ENCODE measurements around the gene RAB15.

Gene RAB15

GRCh38 chr14:64956697-64957406, 15.3 kb downstream of the RAB15 start:
- DNase-seq: no peak

DNA sequence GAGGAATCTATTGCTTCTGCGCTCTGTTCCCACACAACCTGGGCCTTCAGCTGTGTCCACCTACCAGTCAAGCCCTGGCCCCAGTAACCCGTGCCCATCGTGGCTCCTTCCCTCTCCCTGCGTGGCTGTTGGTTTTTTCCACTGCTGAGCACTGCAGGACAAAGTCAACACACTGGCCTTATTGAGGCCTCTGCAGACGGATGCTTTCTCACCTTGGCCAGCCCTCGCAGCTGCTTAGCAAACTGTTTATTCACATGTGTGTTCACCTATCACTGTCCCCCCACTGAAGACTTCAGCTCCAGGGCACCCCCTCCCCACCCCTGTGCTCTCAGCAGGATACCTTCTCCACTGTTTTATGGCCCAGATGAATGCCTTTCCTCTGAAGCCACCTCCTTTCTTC, 16.8 kb downstream of the RAB15 start:
- no peaks in the 10 kb centered on the region for H3K4me1 ChIP-seq (ENCODE audit: insufficient read depth, low read length)
- no peak for TF ChIP-seq EZH2 (IDR thresholded peaks at IDR 0.05; ENCODE audit: borderline replicate concordance, low read depth, low read length, severe bottlenecking)
- TF ChIP-seq, protein P1, sequence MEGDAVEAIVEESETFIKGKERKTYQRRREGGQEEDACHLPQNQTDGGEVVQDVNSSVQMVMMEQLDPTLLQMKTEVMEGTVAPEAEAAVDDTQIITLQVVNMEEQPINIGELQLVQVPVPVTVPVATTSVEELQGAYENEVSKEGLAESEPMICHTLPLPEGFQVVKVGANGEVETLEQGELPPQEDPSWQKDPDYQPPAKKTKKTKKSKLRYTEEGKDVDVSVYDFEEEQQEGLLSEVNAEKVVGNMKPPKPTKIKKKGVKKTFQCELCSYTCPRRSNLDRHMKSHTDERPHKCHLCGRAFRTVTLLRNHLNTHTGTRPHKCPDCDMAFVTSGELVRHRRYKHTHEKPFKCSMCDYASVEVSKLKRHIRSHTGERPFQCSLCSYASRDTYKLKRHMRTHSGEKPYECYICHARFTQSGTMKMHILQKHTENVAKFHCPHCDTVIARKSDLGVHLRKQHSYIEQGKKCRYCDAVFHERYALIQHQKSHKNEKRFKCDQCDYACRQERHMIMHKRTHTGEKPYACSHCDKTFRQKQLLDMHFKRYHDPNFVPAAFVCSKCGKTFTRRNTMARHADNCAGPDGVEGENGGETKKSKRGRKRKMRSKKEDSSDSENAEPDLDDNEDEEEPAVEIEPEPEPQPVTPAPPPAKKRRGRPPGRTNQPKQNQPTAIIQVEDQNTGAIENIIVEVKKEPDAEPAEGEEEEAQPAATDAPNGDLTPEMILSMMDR (IDR thresholded peaks at IDR 0.05; ENCODE audit: borderline replicate concordance, extremely low read depth, low read length, poor library complexity, severe bottlenecking): no peak
- no peaks in the 10 kb centered on the region for H3K9me3 ChIP-seq (ENCODE audit: insufficient read depth, low read length, severe bottlenecking)
- H3K4me3 ChIP-seq (ENCODE audit: low read depth in 1 of 2, low read length in 2 of 2): no peak overlapping the region
- H3K9ac ChIP-seq (ENCODE audit: low read depth, low read length): no peak overlapping the region
- H3K36me3 ChIP-seq (ENCODE audit: insufficient read depth, low read length): peaks cover 36% of the 10 kb centered on the region
- no peak overlapping the region for H3K27ac ChIP-seq (ENCODE audit: low read length)
- no peak overlapping the region for H3K4me2 ChIP-seq (ENCODE audit: insufficient read depth, low read length)
- no peaks in the 10 kb centered on the region for H3K27me3 ChIP-seq (ENCODE audit: insufficient read depth, low read length, poor library complexity)
- H4K20me1 ChIP-seq (ENCODE audit: insufficient read depth, low read length): peaks cover 14% of the 10 kb centered on the region; the same call in 1 of the 2 replicates
- no peak overlapping the region for H2AFZ ChIP-seq (ENCODE audit: low read depth, low read length)
- ATAC-seq (ENCODE audit: insufficient read depth, low read depth) (no peak), DNase-seq (no peak)
- H3K79me2 ChIP-seq (ENCODE audit: insufficient read depth, low read length): no peaks in the 10 kb centered on the region

More at GRCh38 chr14:64956697-64957406, 15.3 kb downstream of the RAB15 start:
- Histone ChIP-seq H4K20me1 (ENCODE audit: insufficient read depth, low read length) (peaks cover 24% of the 10 kb centered on the region; the same call in 1 of the 2 replicates), H3K79me2 (ENCODE audit: insufficient read depth, low read length) (no peaks in the 10 kb centered on the region), H3K4me2 (ENCODE audit: insufficient read depth, low read length) (no peak overlapping the region), H3K36me3 (ENCODE audit: insufficient read depth, low read length) (peaks cover 20% of the 10 kb centered on the region), H3K27ac (ENCODE audit: low read length) (no peak overlapping the region), H3K4me1 (ENCODE audit: insufficient read depth, low read length) (no peaks in the 10 kb centered on the region), H2AFZ (ENCODE audit: low read depth, low read length) (no peak overlapping the region), H3K9ac (ENCODE audit: low read depth, low read length) (no peak overlapping the region), H3K9me3 (ENCODE audit: insufficient read depth, low read length, severe bottlenecking) (no peaks in the 10 kb centered on the region), H3K4me3 (ENCODE audit: low read depth in 1 of 2, low read length in 2 of 2) (no peak overlapping the region), H3K27me3 (ENCODE audit: insufficient read depth, low read length, poor library complexity) (no peaks in the 10 kb centered on the region)
- ATAC-seq (ENCODE audit: insufficient read depth, low read depth): no peak
- TF ChIP-seq EZH2 (IDR thresholded peaks at IDR 0.05; ENCODE audit: borderline replicate concordance, low read depth, low read length, severe bottlenecking): no peak
- TF ChIP-seq, protein P1 (IDR thresholded peaks at IDR 0.05; ENCODE audit: borderline replicate concordance, extremely low read depth, low read length, poor library complexity, severe bottlenecking): no peak

- Histone ChIP-seq H3K9ac (ENCODE audit: low read depth, low read length) (no peak overlapping the region), H3K4me1 (ENCODE audit: insufficient read depth, low read length) (no peaks in the 10 kb centered on the region), H3K4me2 (ENCODE audit: insufficient read depth, low read length) (no peak overlapping the region), H3K79me2 (ENCODE audit: insufficient read depth, low read length) (no peaks in the 10 kb centered on the region), H3K36me3 (ENCODE audit: insufficient read depth, low read length) (peaks cover 37% of the 10 kb centered on the region), H2AFZ (ENCODE audit: low read depth, low read length) (no peak overlapping the region), H3K4me3 (ENCODE audit: low read depth in 1 of 2, low read length in 2 of 2) (no peak overlapping the region), H3K27ac (ENCODE audit: low read length) (no peak overlapping the region), H4K20me1 (ENCODE audit: insufficient read depth, low read length) (peaks cover 11% of the 10 kb centered on the region; the same call in 1 of the 2 replicates), H3K9me3 (ENCODE audit: insufficient read depth, low read length, severe bottlenecking) (no peaks in the 10 kb centered on the region), H3K27me3 (ENCODE audit: insufficient read depth, low read length, poor library complexity) (no peaks in the 10 kb centered on the region)
- ATAC-seq (ENCODE audit: insufficient read depth, low read depth) (no peak), DNase-seq (no peak)
- TF ChIP-seq, protein P1 (IDR thresholded peaks at IDR 0.05; ENCODE audit: borderline replicate concordance, extremely low read depth, low read length, poor library complexity, severe bottlenecking): no peak
- no peak for TF ChIP-seq EZH2 (IDR thresholded peaks at IDR 0.05; ENCODE audit: borderline replicate concordance, low read depth, low read length, severe bottlenecking)
Measured at GRCh38 chr14:64954491-64955240, 17.5 kb downstream of the RAB15 start.

All from DND-41 (cell line).